HepG2 (cell line): ENCODE data around the gene WNK2. TPM values are rescaled to one million over a fixed set of nuclear protein-coding genes. Genes with fewer than 3 reads are reported as not detected.

Source experiments
- CCDC6 ChIP-seq: sonication (generic); formaldehyde crosslinking; IDR thresholded peaks from 2 replicates; pipeline ENCODE4 v1.8.1; 2022; ENCODE audit warnings: mild to moderate bottlenecking, missing genetic modification reagents, moderate library complexity
- FOXC1 ChIP-seq: sonication (generic); formaldehyde crosslinking; IDR thresholded peaks from 2 replicates; pipeline ENCODE4 v1.8.0; 2022; ENCODE audit warnings: mild to moderate bottlenecking, missing genetic modification reagents, borderline replicate concordance
- HNF4G ChIP-seq, 2 experiments: sonication (generic) in 1 of 2; formaldehyde crosslinking in 1 of 2; IDR thresholded peaks; 2 replicates each; pipeline versions ENCODE4 v1.4.0 to v1.6.1; 2011 to 2020; ENCODE audit warnings: borderline replicate concordance in 2 of 2, low read depth in 2 of 2, mild to moderate bottlenecking in 2 of 2, low read length in 1 of 2, missing genetic modification reagents in 1 of 2, moderate library complexity in 1 of 2
- IRF1 ChIP-seq: sonication (generic); formaldehyde crosslinking; IDR thresholded peaks from 2 replicates; pipeline ENCODE4 v1.4.0; 2020; ENCODE audit warnings: low read depth, mild to moderate bottlenecking, missing genetic modification reagents
- KMT2B ChIP-seq: IDR thresholded peaks from 2 replicates; pipeline ENCODE4 v1.6.1; 2016; ENCODE audit warnings: missing genetic modification reagents, missing compliant biosample characterization
- MEF2D ChIP-seq: sonication (generic); formaldehyde crosslinking; IDR thresholded peaks from 2 replicates; pipeline ENCODE4 v1.5.1; 2020; ENCODE audit warnings: mild to moderate bottlenecking, missing genetic modification reagents
- NCOA5 ChIP-seq: sonication (generic); formaldehyde crosslinking; IDR thresholded peaks from 2 replicates; pipeline ENCODE4 v1.4.0; 2020; ENCODE audit warnings: missing genetic modification reagents
- PAX8 ChIP-seq: sonication (generic); formaldehyde crosslinking; IDR thresholded peaks from 2 replicates; pipeline ENCODE4 v1.8.0; 2022; ENCODE audit warnings: mild to moderate bottlenecking, missing genetic modification reagents, borderline replicate concordance
- TARDBP ChIP-seq: sonication (generic); formaldehyde crosslinking; IDR thresholded peaks from 2 replicates; pipeline ENCODE4 v1.8.0; 2022; ENCODE audit warnings: mild to moderate bottlenecking, missing genetic modification reagents
- ZFP90 ChIP-seq: sonication (generic); formaldehyde crosslinking; IDR thresholded peaks from 2 replicates; pipeline ENCODE4 v1.8.0; 2022; ENCODE audit warnings: missing genetic modification reagents, mild to moderate bottlenecking, inconsistent platforms, borderline replicate concordance
- ZFY ChIP-seq: sonication (generic); formaldehyde crosslinking; IDR thresholded peaks from 2 replicates; pipeline ENCODE4 v1.4.0; 2020; ENCODE audit warnings: missing genetic modification reagents
- ZNF335 ChIP-seq: sonication (generic); formaldehyde crosslinking; IDR thresholded peaks from 2 replicates; pipeline ENCODE4 v1.4.0; 2020; ENCODE audit warnings: missing genetic modification reagents
- ZNF382 ChIP-seq: sonication (generic); formaldehyde crosslinking; IDR thresholded peaks from 2 replicates; pipeline ENCODE4 v1.5.0; 2020; ENCODE audit warnings: missing genetic modification reagents, mild to moderate bottlenecking, borderline replicate concordance
- ZNF572 ChIP-seq: sonication (generic); formaldehyde crosslinking; IDR thresholded peaks from 2 replicates; pipeline ENCODE4 v1.5.1; 2020; ENCODE audit warnings: mild to moderate bottlenecking, missing genetic modification reagents
- polyA plus RNA-seq, 8 experiments: library from polyadenylated mRNA; depleted of rRNA in 3 of 8; stranded (reverse) in 7 of 8; unstranded in 1 of 8; fragments of >200 nt; fragmentation: Illumina TruSeq in 4 of 8; extraction: Trizol in 4 of 8; gene quantifications; 2 replicates each; pipeline versions ENCODE4 v1.2.1 to v1.2.3, GENCODE V29; 2011 to 2016; ENCODE audit warnings: low read depth in 4 of 8, missing spikeins in 1 of 8, mixed read lengths in 1 of 8; ENCODE audit not compliant: insufficient read depth in 1 of 8
- total RNA-seq, 5 experiments: library from RNA; depleted of rRNA; stranded (reverse); fragments of >200 nt; fragmentation: Illumina TruSeq; extraction: Trizol; gene quantifications; 2 replicates each; pipeline ENCODE4 v1.2.3, GENCODE V29; 2016; ENCODE audit warnings: low read depth in 1 of 5
- TF ChIP-seq, protein P1 (sequence below): sonication (generic); formaldehyde crosslinking; IDR thresholded peaks from 2 replicates; pipeline ENCODE4 v1.4.0; 2020; ENCODE audit warnings: missing genetic modification reagents
- TF ChIP-seq, protein P2 (sequence below): sonication (generic); formaldehyde crosslinking; IDR thresholded peaks from 2 replicates; pipeline ENCODE4 v1.5.0; 2020; ENCODE audit warnings: mild to moderate bottlenecking, missing genetic modification reagents
- TF ChIP-seq, protein P3 (sequence below): IDR thresholded peaks from 2 replicates; pipeline ENCODE4 v1.4.0; 2020; ENCODE audit warnings: mild to moderate bottlenecking, missing genetic modification reagents

WNK2 gene
- total and polyA plus RNA-seq, 2 of the 13 experiments (the other 11 are each of a cell fraction or from before 2014, with no cell fraction given) = 10.5 to 12.0 TPM

DNA sequence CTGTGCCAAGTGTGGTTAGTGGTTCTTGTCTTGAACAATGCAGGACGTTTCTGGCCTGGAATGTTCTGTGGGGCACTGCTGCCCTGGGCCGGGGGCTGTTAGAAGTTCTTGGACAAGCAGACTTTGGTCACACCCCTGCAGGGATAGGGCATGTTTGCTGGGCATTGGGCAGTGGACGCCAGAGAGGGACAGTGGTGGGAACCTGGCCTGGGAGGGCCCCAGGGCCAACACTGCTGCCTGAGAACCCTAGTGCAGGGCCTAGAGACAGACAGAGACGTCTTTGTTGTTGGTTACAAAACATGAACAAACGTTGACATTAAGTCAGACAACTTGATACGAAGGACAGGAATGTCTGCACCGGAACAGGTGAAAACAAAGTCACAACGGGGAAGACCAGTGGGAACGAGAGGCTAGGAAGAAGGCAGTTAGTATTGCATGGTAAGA lies 57.0 kb downstream of the WNK2 start (continued):
- TF ChIP-seq TARDBP (CRISPR knock-in tag) (peak; percentile 69; the same call in 1 of the 2 replicates), KMT2B (CRISPR knock-in tag) (no peak), ZFY (CRISPR knock-in tag) (peak; percentile 60), HNF4G (IDR thresholded peaks at IDR 0.05; ENCODE audit: borderline replicate concordance, low read depth, low read length) (peak; percentile 26; the same call in 1 of the 2 replicates), HNF4G (CRISPR knock-in tag; IDR thresholded peaks at IDR 0.05; ENCODE audit: borderline replicate concordance, low read depth) (no peak), ZNF572 (no peak), MEF2D (CRISPR knock-in tag) (0 out of 2 replicates have a peak, but pooled peaks have one; percentile 18), CCDC6 (CRISPR knock-in tag) (peak; percentile 48; the same call in 1 of the 2 replicates), PAX8 (CRISPR knock-in tag) (no peak), ZNF335 (CRISPR knock-in tag) (no peak), FOXC1 (CRISPR knock-in tag) (no peak), ZFP90 (CRISPR knock-in tag) (no peak), NCOA5 (CRISPR knock-in tag) (no peak), IRF1 (CRISPR knock-in tag) (no peak), ZNF382 (CRISPR knock-in tag) (no peak)
- TF ChIP-seq, protein P1, sequence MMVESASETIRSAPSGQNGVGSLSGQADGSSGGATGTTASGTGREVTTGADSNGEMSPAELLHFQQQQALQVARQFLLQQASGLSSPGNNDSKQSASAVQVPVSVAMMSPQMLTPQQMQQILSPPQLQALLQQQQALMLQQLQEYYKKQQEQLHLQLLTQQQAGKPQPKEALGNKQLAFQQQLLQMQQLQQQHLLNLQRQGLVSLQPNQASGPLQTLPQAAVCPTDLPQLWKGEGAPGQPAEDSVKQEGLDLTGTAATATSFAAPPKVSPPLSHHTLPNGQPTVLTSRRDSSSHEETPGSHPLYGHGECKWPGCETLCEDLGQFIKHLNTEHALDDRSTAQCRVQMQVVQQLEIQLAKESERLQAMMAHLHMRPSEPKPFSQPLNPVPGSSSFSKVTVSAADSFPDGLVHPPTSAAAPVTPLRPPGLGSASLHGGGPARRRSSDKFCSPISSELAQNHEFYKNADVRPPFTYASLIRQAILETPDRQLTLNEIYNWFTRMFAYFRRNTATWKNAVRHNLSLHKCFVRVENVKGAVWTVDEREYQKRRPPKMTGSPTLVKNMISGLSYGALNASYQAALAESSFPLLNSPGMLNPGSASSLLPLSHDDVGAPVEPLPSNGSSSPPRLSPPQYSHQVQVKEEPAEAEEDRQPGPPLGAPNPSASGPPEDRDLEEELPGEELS (CRISPR knock-in tag) = peak; percentile 68
- TF ChIP-seq, protein P2, sequence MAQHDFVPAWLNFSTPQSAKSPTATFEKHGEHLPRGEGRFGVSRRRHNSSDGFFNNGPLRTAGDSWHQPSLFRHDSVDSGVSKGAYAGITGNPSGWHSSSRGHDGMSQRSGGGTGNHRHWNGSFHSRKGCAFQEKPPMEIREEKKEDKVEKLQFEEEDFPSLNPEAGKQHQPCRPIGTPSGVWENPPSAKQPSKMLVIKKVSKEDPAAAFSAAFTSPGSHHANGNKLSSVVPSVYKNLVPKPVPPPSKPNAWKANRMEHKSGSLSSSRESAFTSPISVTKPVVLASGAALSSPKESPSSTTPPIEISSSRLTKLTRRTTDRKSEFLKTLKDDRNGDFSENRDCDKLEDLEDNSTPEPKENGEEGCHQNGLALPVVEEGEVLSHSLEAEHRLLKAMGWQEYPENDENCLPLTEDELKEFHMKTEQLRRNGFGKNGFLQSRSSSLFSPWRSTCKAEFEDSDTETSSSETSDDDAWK (CRISPR knock-in tag) = no peak
- TF ChIP-seq, protein P3, sequence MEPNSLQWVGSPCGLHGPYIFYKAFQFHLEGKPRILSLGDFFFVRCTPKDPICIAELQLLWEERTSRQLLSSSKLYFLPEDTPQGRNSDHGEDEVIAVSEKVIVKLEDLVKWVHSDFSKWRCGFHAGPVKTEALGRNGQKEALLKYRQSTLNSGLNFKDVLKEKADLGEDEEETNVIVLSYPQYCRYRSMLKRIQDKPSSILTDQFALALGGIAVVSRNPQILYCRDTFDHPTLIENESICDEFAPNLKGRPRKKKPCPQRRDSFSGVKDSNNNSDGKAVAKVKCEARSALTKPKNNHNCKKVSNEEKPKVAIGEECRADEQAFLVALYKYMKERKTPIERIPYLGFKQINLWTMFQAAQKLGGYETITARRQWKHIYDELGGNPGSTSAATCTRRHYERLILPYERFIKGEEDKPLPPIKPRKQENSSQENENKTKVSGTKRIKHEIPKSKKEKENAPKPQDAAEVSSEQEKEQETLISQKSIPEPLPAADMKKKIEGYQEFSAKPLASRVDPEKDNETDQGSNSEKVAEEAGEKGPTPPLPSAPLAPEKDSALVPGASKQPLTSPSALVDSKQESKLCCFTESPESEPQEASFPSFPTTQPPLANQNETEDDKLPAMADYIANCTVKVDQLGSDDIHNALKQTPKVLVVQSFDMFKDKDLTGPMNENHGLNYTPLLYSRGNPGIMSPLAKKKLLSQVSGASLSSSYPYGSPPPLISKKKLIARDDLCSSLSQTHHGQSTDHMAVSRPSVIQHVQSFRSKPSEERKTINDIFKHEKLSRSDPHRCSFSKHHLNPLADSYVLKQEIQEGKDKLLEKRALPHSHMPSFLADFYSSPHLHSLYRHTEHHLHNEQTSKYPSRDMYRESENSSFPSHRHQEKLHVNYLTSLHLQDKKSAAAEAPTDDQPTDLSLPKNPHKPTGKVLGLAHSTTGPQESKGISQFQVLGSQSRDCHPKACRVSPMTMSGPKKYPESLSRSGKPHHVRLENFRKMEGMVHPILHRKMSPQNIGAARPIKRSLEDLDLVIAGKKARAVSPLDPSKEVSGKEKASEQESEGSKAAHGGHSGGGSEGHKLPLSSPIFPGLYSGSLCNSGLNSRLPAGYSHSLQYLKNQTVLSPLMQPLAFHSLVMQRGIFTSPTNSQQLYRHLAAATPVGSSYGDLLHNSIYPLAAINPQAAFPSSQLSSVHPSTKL (CRISPR knock-in tag) = peak; percentile 71
